Aortic smooth muscle cell (primary cell): ENCODE measurements around the gene OSCP1. TPM values are rescaled to one million over a fixed set of nuclear protein-coding genes. Genes with fewer than 3 reads are reported as not detected.

ENCODE experiments used
- total RNA-seq: library from RNA; depleted of rRNA; stranded (reverse); fragments of >200 nt; gene quantifications from 2 replicates; pipeline ENCODE4 v1.2.3, GENCODE V29; 2014

The OSCP1 gene, protein sequence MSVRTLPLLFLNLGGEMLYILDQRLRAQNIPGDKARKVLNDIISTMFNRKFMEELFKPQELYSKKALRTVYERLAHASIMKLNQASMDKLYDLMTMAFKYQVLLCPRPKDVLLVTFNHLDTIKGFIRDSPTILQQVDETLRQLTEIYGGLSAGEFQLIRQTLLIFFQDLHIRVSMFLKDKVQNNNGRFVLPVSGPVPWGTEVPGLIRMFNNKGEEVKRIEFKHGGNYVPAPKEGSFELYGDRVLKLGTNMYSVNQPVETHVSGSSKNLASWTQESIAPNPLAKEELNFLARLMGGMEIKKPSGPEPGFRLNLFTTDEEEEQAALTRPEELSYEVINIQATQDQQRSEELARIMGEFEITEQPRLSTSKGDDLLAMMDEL
- total RNA-seq: 9.9 and 11.9 TPM in 2 replicates

DNA sequence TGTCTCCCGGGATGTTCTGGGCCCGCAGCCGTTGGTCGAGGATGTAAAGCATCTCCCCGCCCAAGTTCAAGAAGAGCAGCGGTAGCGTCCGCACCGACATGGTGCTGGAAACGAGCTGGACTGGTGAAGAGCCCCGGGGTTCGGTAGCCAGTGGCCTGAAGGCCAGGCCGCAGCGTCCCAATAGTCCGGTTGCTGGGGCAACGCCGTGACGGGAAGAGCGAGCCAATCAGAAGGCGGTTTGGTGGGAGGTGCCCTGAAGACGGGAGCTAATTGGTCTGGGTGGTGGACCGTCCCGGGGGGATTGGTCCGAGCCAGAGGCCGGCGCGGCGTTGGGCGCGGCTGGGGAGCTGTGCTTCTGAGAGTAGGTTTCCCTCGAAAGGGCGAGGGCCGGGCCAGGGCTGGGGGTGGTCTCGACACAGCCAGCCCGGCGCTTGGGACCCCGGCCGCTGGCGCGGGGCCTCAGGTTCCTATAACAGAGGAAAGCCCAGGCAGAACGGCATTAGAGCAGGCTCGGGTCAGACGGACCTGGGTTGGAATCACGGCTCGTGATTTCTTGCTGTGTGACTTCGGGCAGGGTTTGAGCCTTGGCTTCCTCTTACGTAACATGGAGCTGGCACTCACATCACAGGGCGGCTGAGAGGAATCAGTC is at the start of gene OSCP1:
TSS of gene OSCP1 (minus strand) at position 182 of the 649 bp plus-strand sequence. CDS start at position 100, 82 bp downstream.

DNA sequence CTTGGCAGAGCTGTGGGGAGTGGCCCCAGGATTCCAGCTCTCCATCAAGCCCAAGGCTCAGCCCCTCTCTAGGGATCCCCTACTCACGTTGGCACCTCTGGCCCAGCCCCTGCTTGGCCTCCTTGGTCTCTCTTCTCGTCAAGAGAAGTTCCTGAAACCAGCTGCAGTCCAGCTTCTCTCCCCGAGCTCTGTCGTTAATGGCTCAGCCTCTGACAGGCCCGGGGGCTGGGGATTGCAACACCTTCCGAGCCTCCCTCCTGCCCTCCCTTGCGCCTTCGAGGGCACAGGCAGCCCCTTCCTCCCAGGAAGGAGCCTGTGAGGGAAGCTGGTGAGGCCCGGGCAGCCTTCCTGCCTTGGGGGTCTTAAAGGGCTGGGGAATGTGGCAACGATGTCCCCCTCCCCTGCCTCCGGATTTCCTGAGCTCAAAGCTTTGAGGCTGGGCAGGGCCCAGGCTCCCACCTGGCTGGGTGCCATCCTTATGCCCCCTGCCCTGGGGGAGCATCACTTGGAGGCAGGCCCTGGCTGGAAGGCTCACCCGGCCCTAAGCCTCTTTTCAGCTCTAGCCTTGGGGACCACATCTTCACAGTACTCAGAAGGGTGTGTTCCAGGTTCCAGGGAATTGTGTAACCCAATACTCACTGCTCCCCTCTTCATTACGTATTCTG is 32.6 kb upstream of the OSCP1 start, which contains the start of gene CSF3R:
TSS of gene CSF3R (minus strand) at position 190 of the 665 bp plus-strand sequence. CDS start 3,417 bp downstream, outside the sequence.

DNA sequence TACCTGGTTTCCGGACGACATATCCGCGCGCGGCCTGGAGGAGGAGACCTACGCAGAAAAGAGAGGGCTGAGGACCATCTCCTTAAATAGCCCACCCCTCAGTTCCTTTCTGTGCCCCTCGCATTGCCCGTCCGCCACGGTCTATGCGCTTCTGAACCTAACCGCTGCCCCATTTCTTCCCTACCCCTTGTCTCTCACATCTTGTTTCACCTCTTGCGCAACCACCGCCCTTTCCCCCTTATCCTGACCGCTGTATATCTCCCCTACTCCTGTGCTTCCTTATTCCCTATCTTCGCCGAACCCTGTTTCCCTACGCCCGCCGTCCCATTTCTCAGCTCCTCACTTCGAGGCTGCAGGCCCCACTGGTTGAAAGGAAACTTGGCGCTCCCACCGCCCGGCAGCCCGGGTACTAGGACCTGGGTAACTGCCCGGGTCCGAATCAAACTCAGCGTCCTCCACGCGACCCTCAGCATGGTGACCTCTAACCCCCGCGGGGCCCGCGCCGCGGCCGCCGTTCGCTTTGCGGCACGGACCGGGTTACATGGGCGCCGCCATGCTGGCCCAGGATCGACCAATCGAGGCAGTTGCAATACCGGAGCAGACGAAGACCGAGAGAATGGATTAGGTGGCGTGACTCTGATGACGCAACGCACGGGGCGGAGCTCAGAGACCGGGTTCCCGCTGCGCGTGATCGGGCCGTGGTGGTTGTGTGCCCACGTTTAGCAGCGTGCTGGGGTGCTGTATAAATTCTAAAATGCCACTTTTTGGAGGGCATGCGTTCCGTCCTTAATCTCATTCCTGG is 13.8 kb upstream of the OSCP1 start, which contains the start of gene MRPS15:
TSS of gene MRPS15 (minus strand) at position 582 of the 802 bp plus-strand sequence. CDS start at position 473, 109 bp downstream.

DNA sequence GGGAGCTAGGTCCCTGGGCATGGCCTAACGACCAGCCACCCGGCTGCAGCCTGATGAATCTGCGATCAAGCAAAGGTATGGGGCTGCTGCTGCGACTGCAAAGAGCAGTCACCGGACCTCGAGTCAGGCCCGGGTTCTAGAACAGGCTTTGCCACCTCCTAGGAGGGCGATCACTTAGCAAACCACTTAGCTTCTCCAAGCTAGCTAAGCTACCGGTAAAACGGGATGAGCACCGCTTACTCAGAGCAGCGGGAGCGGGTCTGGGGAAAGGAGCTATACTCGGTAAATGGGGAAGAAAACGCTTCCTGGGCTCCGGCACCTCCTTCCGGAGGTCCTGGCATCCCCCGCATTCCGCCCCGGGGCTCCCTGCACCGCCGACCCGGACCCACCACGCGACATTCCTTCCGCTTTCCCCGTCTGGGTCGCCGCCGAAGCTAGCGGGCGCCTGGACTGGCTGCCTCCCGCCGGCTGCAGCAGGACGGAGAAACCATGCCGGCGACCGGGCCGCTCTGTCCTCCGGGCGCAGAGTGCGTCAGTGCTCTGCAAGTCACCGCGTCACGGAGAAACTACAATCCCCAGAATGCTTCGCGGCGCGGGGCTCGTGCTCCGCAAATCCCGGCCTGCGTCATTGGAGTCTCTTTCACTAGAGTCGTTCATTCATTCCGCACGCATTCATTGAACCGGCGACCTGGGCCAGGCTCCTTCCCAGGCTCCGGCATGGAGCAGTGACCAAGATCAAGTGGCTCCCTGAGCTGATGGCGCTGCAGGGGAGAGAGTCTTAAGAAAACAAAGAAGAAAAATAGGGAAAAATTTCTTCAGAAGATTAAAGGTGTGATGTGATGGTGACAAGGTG is 52.6 kb downstream of the OSCP1 start, which contains the start of gene LSM10:
TSS of gene LSM10 (minus strand) at position 531 of the 853 bp plus-strand sequence. CDS start 3,779 bp downstream, outside the sequence.

DNA sequence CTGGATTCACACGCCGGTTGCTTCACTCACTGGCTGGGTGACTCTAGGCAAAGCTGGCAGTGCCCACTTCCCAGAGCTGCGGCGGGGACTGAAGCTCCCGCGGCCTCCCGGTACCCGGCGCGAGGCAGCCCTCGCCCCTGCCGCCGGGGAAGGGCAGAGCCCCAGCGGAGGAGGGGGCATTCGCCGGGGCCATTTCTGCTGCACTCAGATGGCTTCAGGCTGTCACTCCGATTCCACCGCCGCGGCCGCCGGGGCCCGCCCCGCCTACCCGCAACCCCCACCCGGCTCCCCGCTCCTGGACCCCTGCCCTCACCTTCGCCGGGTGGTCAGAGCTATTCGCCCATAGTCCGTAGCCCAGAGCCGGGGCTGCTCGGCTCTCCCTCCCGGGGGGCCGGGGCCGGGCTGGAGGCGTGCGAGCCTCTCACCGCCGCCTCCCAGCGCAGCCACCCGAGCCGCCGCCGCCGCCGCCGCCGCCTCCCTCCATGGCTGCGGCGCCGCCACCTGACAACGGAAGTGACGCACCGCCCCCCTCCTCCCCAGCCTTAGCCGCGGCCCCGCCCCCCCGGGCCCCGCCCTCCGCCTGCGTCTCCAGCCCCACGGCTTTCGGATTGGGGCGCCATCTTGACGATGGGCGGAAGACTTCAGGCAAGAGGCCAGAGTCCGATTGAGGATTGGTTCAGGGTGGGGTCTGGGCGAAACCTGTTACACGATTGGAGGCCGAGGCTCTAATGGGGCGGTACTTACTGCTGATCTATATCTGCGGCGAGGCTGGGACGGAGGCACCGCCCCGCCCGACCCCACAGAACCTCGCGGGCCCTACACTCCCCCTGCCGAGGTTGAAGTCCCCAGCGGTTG is 64.6 kb downstream of the OSCP1 start, which contains the start of gene STK40:
TSS of gene STK40 (minus strand) at position 515 of the 855 bp plus-strand sequence. CDS start 24,592 bp downstream, outside the sequence.

Other genes starting within 250 kb of the OSCP1 start
- gene THRAP3, start 226.0 kb downstream of the OSCP1 start, total RNA-seq: 91.0 and 97.1 TPM in 2 replicates
- 1.3 and 1.7 TPM in 2 replicates for gene SH3D21, start 144.1 kb downstream of the OSCP1 start, total RNA-seq
- 202 and 212 TPM in 2 replicates for gene EVA1B, start 126.8 kb downstream of the OSCP1 start, total RNA-seq
- gene STK40, start 64.5 kb downstream of the OSCP1 start, total RNA-seq: 13.4 and 14.8 TPM in 2 replicates
- gene LSM10, start 52.5 kb downstream of the OSCP1 start, total RNA-seq: 10.3 TPM in 2 replicates
- gene MRPS15, start 13.9 kb upstream of the OSCP1 start, total RNA-seq: 55.4 and 60.4 TPM in 2 replicates
- gene CSF3R, start 32.5 kb upstream of the OSCP1 start, total RNA-seq: not detected in 2 replicates